ENCODE data around the gene TM6SF1.

- TF ChIP-seq CTCF (IDR thresholded peaks at IDR 0.05; ENCODE audit: poor library complexity, severe bottlenecking): no peak
- no peak for TF ChIP-seq EZH2 (IDR thresholded peaks at IDR 0.05; ENCODE audit: borderline replicate concordance, insufficient read depth, low read length, poor library complexity, severe bottlenecking)
- TF ChIP-seq EP300 (conservative IDR thresholded peaks at IDR 0.05; ENCODE audit: poor library complexity, severe bottlenecking): no peak
- TF ChIP-seq REST (IDR thresholded peaks at IDR 0.05; ENCODE audit: borderline replicate concordance): no peak
- no peak for TF ChIP-seq RAD21 (conservative IDR thresholded peaks at IDR 0.05)
- TF ChIP-seq SMC3 (conservative IDR thresholded peaks at IDR 0.05; ENCODE audit: poor library complexity): no peak
- TF ChIP-seq POLR2AphosphoS5 (IDR thresholded peaks at IDR 0.05): no peak
Observed at GRCh38 chr15:83115831-83116565, 8.6 kb downstream of the TM6SF1 start.
